Choroid plexus epithelial cell (primary cell): Measurements from ENCODE around the gene EEF1E1.

Experiments used
- DNase-seq: peaks from one replicate; pipeline ENCODE4 v3.0.0-alpha.2; 2010; ENCODE audit warnings: low read depth
- H3K4me3 ChIP-seq: 2 replicates; pipeline ENCODE4 v1.5.1; 2011; ENCODE audit warnings: low read depth, mild to moderate bottlenecking, control low read depth, low read length, moderate library complexity
- TF ChIP-seq, protein P1 (sequence below): conservative IDR thresholded peaks from 2 replicates; pipeline ENCODE4 v1.5.1; 2011; ENCODE audit warnings: low read depth, mild to moderate bottlenecking, control low read depth, inconsistent platforms, low read length, moderate library complexity

The EEF1E1 gene

DNA sequence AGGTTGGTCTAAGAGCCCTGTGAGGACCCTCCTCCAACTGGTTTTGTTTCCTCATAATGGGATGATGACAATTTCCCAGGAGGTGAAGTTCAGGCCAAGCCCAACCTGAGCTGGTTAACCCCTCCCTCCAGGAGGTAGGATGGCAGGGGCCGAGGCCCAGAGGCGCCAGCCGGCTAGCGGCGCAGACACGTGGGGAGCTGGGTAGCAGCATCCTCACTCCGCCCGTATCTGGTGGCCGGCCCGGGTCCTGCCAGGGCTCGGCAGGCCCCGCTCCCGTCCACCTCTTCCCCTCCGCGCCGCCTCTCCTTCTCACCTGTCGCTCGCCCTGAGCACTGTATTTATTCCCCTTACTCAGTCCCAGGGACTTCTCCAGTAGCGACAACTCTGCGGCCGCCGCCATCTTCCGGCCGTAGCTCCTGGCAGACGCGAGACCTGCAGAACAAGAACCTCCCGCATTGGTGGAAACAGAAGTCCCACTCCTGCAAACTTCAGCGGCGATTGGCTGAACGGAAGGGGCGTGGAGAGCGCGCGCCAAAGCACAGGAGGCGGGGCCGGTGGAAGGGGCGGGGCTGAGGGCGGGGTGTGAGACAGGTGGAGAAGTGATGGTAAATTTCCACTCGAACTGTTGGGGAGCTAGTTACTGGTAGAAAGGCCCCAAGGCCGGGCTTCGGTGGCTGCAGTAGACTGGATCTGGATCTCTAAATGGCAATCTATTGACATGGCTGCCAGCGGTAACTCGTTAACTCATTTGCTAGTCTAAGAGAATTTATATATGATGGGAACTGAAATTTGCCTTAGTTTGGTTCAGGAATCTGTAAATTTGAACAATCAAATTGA is at the start of gene EEF1E1:
Gene EEF1E1 (minus strand): TSS at position 427 of the 837 bp plus-strand sequence. CDS start 27 bp downstream, at position 400.
- TF ChIP-seq, protein P1, sequence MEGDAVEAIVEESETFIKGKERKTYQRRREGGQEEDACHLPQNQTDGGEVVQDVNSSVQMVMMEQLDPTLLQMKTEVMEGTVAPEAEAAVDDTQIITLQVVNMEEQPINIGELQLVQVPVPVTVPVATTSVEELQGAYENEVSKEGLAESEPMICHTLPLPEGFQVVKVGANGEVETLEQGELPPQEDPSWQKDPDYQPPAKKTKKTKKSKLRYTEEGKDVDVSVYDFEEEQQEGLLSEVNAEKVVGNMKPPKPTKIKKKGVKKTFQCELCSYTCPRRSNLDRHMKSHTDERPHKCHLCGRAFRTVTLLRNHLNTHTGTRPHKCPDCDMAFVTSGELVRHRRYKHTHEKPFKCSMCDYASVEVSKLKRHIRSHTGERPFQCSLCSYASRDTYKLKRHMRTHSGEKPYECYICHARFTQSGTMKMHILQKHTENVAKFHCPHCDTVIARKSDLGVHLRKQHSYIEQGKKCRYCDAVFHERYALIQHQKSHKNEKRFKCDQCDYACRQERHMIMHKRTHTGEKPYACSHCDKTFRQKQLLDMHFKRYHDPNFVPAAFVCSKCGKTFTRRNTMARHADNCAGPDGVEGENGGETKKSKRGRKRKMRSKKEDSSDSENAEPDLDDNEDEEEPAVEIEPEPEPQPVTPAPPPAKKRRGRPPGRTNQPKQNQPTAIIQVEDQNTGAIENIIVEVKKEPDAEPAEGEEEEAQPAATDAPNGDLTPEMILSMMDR = no peak
- H3K4me3 ChIP-seq = peak within 1 kb of the TSS; percentile 88
- peak; percentile 97 for DNase-seq

GRCh38 chr6:8149350-8149749 is 47.0 kb upstream of the EEF1E1 start:
- DNase-seq = no peak
- no peak overlapping the region for H3K4me3 ChIP-seq
- TF ChIP-seq, protein P1 = no peak

DNA sequence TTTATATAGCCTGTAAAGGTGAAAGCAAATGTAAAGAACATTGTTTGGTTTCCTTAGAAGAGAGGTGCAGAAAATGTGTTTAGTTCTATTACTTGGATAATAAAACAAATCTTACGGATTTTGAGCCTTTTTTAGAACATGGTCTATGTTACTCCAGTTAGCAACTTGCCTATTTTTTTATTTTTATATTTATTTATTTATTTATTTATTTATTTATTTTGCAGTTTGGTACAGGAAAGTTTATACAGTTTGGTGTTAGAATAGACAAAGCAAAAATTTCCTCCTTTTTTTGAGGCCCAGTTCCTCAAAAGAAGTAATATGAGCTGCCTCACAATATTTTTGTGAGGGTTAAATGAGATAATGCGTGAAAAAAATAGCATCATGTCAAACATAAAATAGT is 41.6 kb upstream of the EEF1E1 start:
- TF ChIP-seq, protein P1 = no peak
- no peak overlapping the region for H3K4me3 ChIP-seq
- no peak for DNase-seq

GRCh38 chr6:8139451-8139850 is 37.1 kb upstream of the EEF1E1 start:
- H3K4me3 ChIP-seq = no peak overlapping the region
- TF ChIP-seq, protein P1 = no peak
- no peak for DNase-seq

GRCh38 chr6:8137529-8137939 is 35.2 kb upstream of the EEF1E1 start:
- TF ChIP-seq, protein P1 = no peak
- no peak overlapping the region for H3K4me3 ChIP-seq

GRCh38 chr6:8135276-8135675 is 32.9 kb upstream of the EEF1E1 start:
- TF ChIP-seq, protein P1 = no peak
- DNase-seq = no peak
- H3K4me3 ChIP-seq = no peak overlapping the region

More at GRCh38 chr6:8137529-8137939, 35.2 kb upstream of the EEF1E1 start:
- peak; percentile 13 for DNase-seq

DNA sequence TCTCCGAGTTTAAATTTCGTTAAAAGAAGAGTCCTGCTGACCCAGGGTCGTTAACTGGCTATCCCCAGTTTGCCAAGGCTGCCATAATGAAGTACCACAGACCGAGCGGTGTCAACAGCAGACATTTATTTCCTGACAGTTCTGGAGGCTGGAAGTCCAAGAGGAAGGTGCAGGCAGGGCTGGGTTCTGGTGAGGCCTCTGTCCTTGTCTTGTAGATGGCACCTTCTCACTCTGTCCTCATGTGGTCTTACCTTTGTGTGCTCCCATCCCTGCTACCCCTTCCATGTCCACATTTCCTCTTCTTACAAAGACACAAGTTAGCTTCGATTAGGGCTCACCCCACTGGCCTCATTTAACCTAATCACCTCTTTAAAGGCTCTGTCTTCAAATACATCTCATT is 29.8 kb upstream of the EEF1E1 start:
- no peak overlapping the region for H3K4me3 ChIP-seq
- TF ChIP-seq, protein P1 = no peak
- DNase-seq = no peak
